Nucleus accumbens (tissue), 56 donors: ENCODE results near the gene ZPLD1.

ENCODE experiments used
- DNase-seq, 56 donors: peaks; one replicate each; lab custom pipeline; 2025; lab: John Stamatoyannopoulos, UW

The ZPLD1 gene

DNA sequence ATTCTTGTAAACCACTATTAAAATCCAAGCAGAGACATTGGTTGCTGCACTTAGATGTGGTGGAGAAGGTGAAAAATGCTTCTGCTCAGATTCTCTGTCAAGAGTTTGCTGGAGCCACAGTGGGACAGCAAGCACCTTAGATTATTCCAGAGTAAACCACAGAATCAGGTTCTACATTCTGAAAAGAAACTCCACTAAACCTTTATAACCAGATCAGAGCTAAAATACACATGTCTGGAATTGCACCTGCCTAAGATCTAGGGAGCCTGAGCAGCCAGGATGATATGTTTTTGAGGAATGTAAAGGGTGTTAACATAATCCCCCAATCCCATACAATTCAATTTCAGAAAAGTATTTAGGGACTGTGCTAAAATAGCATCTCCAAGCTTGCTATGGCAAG lies at the start of gene ZPLD1:
Gene ZPLD1, plus strand, starts transcription at position 301 of the 400 bp plus-strand sequence. CDS start 3,473 bp downstream, outside the sequence.
- DNase-seq = no peak

DNA sequence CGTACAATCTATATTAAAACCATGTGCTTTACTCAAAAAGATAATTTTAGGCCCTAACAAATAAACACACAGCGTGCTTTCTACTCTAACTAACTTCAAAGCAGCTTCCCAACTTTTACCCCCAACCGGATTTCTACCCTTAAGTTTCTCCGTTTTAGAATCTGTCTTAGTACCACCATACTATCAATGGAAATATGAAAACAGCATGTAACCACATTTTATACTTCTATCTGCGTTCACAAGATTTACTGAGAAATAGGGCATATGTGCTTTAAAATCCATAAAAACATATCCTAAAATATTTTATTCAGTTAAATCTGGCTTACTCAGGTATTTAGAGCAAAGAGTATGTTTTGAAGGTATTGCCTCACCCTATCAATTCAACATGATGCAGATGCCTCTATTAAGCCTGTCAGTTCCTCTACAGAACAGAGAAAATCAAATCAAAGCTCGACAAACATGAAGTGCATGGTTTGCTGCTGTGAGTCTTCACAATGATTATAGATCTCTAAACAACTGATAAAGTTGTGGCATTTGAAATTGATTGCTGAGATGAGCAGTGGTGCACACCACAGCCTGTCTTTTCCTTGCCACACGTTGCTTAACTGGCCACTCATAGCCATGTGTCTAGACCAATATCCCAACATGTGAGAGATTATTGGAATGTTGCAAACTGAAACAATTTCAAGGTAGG lies 44.5 kb upstream of the ZPLD1 start:
- DNase-seq = no peak

DNA sequence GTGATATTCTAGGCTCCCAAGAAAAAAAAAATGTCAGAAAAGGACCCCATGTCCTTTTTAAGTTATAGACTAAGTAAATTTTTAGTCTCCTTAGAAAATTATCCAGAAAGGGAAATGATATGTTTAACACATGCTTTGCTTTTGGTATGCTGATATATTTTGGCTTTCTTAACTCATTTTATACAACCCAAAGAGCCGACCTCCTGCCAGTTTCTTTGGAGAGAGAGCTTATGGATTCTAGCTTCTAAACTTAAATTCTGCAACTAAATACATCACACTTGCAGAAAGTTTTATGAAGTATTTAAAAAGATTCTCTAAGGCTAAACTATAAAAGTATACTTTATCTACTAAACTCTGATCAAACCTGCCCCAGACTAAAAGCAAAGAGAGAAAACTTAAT lies 43.9 kb upstream of the ZPLD1 start:
- no peak for DNase-seq

DNA sequence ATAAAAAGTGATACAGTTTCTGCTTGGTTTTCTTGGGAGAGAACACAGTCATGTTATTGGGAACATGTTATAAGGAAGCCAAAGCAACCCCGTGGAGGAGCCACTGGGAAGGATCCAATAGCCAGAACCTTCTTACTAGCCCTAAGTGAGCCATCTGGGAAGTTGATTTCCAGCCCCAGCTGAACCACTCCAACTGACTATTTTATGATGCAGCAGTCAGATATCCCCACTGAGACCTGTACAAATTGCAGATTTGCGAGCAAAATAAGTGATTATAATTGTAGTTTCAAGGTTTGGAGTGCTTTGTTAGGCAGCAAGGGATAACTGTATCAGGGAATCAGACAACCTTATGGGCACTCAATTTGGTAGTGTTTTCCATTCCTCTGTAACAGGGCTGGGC lies 43.3 kb upstream of the ZPLD1 start:
- DNase-seq = no peak

DNA sequence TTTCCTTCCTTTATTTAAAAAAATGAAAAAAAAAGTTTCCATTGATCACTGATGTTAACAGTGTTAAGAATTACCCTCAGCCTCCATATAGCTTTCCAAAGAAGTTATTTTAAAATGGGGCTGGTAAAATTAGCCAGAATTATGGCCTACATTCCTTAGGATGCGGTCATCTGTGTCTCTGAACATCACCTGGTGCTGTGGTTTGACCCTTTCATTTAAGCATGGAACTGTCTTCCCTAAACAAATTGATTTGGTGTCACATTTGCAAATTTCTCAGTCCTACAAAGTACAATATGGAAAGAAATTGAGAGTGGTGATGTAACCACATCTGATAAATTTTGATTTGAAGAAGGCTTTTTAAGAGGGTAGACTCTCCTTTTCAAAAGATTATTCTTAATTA lies 40.3 kb upstream of the ZPLD1 start:
- DNase-seq = no peak

DNA sequence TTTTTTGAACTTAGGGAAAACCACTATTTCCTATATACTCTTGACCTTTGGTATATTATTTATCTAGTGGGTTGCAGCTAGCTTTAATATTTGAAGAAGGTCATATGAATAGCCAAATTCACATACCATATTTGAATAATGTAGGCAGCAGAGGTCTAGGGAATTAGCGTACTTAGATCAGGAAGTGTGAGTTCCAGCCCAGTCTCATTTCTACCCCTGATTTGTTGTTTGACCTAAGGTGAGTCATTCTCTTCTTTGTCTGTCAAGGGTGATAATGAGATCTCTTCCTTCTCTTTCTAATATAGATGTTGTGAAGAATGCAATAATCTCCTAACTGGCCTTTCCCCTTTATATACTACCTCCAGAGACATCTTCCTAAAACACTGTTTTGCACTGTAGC lies 36.6 kb upstream of the ZPLD1 start:
- no peak for DNase-seq

DNA sequence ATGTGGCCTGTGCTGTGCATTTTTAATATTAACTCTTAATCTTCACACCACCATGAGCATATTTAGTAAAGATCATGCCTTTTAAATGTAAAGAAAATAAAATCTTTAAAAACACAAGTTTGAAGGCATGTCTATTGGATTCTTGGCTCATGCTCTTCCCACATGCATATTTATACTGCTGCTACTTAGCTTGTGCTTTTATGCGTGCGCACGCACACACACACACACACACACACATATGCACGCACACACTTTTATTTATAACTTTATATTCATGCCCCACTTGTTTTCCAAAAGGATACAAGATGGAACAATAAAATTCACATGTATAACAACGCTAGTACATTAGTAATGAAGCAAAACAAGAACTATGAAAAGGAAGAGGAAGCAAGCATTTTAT lies 36.1 kb upstream of the ZPLD1 start:
- DNase-seq = no peak

DNA sequence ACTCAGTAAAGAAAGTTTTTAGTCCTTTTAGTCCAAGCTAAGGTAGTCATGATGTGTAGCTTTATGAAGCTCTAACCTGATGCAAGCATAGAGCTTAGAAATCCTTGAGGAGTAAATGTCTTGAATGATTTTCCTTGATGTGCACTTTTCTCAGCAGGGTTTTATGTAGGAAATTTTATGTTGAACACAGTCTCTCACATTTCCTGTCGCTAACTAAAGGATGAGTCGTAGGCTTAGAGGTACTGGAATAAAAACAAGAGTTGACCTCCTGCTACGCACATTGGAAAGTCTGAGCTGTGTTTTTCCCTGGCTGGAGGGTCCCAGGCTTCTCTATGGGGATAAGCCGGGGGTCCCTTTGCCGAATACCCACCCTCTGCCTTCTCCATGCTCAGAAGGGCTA lies 34.7 kb upstream of the ZPLD1 start:
- DNase-seq = no peak

DNA sequence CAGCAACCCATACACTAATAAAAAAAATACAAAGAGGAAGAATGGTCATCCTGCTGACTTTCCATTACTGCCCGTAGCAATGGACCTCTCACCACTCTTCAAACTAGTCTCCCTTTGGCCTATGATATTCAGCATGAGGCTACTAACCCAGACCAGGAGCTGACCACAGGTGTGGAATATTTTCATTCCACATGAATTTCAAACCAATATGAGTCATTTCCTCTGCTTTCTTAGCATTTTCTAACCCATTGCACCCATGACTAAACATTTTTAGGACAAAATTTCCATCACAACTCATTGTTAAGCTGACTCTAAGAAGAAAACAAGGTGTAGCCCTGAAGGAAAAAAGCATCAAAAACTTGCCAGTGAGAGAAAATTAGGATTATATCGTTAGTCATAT lies 34.0 kb upstream of the ZPLD1 start:
- DNase-seq = no peak

DNA sequence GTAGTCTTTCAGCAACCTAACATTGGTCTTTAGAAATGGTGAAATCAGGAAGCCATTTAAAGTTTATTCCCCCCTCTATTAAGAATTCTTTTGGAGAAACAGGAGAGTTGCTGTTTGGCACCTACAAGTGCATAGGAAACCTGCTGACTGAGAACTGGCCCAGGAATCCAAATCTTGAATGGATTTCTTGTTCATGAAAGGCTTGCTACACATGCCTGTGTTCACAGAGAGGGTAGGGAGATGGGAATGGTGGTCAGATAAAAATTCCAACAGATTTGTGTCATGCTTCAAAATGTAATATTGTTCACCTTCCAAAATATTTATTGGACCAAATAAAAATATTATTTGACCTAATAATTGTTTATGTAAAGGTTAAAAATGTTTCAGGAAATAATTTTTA lies 24.2 kb upstream of the ZPLD1 start:
- no peak for DNase-seq

DNA sequence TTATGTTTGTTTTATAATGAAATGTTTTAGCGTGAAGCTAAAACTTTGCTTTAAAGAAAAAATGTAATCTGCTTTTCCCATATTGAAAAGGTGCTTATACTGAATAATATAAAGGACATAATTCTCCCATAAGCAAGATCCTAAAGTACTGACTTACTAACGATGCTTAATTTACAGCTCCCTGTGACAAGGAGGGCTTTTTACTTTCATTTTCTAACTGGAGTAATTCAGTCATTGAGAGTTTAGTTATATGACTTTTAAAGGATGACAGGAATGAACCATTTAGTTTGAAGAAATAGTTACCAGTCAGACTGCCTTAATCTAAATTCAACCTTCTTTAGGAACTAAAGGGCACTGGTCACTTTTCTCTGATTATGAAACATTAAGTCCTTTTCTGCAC lies 19.3 kb upstream of the ZPLD1 start:
- no peak for DNase-seq

DNA sequence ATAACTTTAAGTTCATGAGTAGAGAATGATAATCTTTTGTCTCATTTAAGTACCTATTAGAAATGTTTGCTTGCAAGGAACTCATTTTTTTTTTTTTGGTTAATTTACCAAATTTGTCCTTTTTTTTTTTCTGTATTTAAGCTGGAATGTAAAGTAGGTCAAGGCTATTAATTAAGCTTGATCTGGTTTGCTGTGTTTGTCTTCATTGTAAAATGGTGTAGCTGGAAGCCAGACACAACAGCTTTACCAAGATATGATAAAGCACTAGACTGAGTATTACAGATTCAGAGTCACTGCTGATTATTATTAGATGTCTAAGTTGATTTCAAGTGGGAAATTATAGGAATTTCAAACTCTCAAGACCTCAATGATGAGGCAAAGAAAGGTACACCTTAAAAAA lies 15.0 kb upstream of the ZPLD1 start:
- no peak for DNase-seq

DNA sequence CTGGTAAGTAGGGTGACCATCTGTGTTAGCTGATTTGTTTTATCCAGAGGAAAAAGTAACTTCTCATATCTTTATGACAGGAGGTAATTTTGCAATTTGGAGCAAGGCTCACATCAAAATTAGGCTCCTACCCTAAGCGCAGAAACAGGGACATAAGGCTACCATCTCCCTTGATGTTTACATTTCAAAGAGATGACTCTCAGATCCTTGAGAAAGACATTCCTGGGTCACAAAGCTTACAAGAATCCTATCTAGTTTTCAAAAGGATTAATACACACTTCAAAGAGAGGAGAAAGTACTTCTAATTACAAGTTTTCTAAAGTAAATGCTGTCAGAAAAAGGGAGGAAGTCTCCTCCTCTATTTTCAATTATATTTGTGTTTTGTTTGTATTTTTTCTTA lies 7.0 kb downstream of the ZPLD1 start:
- DNase-seq = no peak

DNA sequence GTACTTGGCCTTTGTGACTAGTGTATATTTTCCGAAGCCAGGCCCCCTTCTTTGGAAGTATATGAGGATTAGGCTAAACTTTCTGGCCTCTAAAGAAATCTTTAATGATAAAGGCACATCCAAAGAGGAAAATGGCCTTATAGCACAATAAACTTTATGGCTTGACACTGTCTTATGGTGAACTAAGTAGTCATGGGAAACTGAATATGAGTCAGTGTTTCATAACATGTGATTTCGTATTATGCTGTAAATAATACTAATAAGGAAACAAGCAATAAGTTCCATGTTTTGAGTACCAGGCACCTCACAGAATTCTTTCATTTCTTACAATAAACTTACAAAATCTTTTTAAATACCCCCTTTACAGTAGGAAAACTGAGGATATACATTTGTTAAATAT lies 8.2 kb downstream of the ZPLD1 start:
- no peak for DNase-seq

DNA sequence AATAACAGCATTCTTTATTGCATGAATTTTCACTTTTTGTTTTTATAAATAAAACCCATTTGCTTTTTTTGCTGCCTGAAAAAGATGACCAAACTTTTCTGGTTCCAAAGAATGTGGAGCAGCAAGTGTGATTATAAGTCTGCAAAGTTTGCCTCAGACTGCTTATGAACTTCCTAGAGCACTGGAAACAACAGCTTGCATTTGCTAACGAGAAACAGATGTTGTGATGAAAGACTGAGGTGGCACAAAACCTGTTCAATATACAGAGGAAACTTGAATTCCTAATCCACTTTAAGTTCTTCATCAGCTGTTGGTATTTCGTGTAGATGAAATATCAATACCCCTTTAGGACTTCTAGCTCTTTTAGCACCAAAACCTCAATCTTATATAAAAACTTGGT lies 9.3 kb downstream of the ZPLD1 start:
- no peak for DNase-seq

DNA sequence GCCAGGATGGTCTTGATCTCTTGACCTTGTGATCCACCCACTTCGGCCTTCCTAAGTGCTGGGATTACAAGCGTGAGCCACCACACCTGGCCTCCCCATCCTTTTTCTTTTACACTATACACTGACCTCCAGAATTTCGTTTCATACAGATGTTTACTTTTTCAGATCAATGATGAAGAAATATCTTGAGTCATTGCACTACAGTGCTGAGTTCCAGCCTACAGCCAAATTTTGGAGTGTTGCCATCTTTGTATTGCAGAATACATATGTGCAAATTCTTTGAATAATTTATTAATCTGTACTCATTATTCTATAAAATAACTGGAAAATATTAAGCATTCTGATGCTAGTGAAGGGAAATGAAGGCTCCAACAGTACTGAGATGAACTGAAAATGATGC lies 12.5 kb downstream of the ZPLD1 start:
- DNase-seq = no peak

DNA sequence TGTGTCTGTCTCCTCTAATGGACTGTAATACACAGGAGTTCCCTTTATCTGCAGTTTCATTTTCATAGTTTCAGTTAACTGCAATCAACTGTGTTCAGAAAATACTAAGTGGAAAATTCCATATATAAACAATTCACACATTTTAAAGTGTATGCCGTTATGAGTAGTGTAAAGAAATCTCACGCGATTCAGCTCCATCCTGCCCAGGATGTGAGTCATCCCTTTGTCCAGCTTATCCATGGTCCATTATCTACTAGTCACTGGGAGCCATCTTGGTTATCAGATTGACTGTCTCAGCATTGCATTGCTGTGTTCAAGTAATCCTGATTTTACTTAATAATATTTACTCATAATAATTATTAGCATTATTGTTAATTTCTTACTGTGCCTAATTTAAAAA lies 14.5 kb downstream of the ZPLD1 start:
- DNase-seq = no peak

DNA sequence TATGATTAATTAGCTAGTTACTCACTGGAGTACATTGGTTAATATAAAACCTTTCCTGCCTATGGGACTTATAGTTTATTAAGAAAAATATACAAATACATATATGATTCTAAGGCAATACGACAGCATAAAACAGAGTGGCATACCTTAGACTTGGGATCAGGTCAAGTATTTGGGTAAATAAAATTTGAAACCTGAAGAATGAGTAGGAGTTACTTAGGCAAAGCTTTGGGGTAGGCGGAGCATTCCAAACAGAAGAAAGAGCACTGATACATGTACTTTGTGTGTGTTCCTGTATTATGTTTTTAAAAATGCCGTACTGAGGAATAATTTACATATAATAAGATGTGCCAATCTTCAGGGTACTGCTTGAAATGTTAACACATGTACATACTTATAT lies 15.1 kb downstream of the ZPLD1 start:
- no peak for DNase-seq

DNA sequence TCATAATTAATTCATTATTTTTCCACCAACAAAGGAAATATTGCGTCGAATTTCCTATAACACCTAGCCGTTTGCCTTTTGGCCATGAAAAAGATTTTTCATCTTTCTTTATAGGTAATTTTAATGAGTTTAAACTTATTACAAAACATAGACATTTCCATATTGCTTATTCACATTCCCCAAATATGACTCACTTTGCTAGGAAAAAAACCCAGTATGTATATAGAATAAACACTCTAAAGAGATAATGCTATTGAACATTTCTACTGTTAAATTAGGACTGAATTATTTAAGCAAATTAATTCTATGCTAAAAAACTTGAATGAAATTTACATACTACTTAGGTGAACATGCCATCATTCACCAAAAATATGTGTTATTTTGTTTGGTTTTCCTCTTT lies 16.2 kb downstream of the ZPLD1 start:
- no peak for DNase-seq

DNA sequence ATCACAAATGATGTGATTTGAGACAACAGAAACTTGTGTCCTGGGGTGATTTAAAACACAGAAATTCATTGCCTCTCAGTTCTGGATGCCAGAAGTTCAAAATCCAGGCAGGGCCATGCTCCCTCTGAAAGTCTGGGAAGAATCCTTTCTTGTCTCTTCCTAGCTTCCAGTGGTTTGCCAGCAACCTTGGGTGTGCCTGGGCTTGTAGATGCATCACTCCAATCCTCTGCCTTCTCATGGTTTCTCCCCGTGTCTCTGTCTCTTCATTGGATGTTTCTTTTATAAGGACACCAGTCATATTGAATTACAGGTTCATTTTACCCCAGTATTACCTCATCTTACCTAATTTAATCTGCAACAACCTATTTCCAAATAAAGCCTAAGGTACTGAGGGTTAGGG lies 16.7 kb downstream of the ZPLD1 start:
- no peak for DNase-seq

DNA sequence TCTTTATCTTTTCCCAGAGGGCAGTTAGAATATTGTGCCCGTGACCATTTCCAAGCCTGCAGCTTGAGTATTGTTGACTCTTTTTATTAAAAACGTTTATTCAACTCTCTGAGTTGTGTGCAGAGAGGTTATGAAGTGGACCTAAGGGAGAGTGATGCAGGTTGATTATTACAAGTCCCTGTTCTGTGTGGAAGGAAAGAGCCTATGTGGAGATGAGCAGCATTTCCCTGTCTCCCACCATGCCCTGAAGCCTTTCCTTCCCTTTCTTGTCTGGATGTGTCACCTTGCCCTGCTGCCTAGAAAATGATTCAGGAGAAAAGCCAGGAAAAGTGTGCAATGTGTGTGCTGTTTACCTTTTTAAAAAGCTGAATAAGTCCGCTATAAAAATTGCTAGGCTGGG lies 19.4 kb downstream of the ZPLD1 start:
- DNase-seq = no peak

DNA sequence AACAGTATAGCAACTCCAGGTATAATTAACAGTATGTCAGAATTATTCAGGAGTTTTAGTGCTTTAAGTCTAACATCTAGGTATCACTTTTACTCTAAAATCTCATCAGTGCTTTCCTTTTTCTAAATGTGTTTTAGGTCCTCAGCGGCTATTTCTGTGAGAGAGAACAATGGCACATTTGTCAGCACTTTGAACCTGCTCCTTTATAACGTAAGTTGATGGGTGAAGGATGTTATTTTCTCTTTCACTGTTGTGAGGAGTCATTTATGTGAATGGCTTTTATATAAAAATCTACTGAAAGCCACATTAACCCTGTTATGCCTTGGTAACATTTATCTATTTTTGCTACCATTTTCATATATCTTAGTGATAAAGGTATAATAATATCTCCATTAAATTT lies 22.8 kb downstream of the ZPLD1 start:
- DNase-seq = no peak

DNA sequence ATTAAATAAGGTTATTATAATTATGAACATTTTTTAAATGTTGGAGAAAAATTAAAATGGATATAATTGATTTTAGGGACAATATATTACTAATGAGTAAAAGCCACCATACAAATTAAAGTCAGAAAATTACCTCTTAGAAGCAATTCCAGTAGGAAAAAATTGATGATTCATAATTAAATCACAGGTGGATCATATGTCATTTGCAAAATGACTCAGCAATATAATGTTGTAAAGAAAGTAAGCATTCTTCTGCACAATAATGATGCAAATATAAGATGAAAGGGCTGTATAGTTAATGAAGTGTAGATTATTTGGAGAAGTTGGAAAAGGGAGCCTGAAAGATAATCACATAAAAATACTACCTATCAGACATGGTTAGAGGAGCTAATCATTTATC lies 25.8 kb downstream of the ZPLD1 start:
- DNase-seq = no peak
